Daoy (cell line): ENCODE data around the gene ADCY5. TPM values are rescaled to one million over a fixed set of nuclear protein-coding genes. Genes with fewer than 3 reads are reported as not detected.
A peak's percentile ranks its signal among the peaks of the same experiment; 100 is the strongest.

Experiments used
- DNase-seq: peaks from one replicate; pipeline ENCODE4 v3.0.0-alpha.2; 2015; ENCODE audit warnings: low read depth
- total RNA-seq: library from RNA; depleted of rRNA; stranded (reverse); fragments of >200 nt; shearing (Covaris generic); gene quantifications from 2 replicates; pipeline ENCODE4 v1.2.3, GENCODE V29; 2014

Gene ADCY5
- total RNA-seq, 1 experiment from 2014 or later, result 0.06 TPM

DNA sequence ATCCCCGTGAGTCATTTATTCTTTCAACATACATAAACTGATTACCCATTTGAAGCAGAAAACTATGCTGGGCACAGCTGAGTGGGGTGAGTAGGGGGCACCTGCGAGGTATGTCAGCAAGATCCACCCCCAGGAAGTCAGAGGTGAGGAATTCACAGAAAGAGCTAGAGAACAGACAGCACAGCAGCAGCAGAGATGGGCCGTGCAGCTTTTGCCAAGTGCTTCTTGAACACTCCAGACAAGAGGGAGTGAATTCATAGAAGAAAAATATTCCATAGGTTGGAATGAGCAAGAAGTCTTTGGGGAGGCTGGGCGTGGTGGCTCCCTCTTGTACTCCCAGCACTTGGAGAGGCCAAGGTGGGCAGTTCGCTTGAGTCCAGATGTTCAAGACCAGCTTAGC is 9.4 kb upstream of the ADCY5 start:
- DNase-seq, result no peak

DNA sequence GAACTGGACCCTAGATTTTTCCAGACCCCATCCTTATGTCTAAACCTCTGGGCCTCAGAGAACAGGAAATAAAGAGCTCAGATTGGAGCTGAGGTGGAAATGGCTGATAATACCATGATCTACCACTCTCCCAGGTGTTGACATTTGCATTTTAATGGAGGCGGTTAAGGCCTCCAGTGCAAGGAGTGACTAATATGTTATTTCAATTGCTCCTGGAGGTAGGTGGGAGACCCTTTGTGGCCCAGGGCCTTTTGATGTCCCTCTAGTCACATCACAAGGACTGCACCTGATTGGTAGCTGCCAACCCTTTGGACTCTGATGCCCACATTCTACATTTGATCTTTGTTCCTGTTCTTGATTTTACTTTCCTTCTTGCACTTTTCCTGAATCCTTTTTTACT is 9.0 kb upstream of the ADCY5 start:
- DNase-seq, result no peak

GRCh38 chr3:123453675-123454074 is 4.8 kb upstream of the ADCY5 start:
- no peak for DNase-seq

DNA sequence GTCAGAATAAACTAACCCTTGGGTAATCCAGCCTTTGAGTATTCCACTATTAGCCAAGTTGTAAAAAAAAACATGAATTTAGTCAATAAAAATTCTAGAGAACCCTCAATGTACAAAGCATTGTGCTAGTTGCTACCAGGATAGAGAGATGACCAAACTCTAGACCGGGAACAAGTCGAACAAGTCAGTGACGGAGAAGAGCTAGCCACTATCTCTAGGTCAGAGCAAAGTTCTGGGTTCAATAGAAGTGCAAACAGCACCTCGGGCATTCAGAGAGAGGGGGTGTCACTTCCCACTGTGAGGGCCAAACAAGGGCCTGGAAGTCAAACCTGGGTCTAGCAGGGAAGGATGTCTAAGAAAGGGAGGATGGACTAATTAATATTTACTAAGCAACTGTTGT is 2.3 kb upstream of the ADCY5 start:
- no peak for DNase-seq

DNA sequence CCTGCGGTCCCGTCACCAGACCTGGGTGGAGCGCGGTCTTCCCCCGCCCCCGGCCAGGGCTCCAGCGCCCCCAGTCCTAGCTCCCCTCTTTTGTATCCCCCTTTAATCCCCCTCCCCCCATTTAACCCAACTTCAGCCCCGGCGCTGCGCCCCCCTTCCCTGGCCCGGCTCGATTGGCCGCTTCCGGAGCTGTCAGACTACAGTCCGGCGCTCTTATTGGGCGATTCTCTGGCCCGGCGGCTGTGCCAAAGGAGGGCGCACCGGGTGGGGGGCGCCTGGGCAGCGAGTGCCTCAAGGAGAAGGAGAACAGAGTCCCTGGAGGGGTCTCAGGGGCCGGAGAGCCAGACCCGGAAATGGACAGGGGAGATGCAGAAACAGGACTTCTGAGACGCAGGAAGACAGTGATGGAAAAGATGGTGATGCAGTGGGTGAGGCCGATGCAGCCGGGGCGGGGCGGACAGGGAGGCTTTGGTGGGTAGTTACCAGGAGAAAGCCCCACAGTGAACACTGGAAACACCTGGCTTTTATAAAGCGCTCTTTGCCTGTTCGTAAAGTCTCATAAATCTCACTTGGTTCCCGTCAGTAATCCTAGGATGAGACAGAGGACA is 1.2 kb upstream of the ADCY5 start:
- DNase-seq, result no peak

GRCh38 chr3:123449102-123449996 is 459 bp upstream of the ADCY5 start:
- DNase-seq, result peak; percentile 40

- DNase-seq, result peak; percentile 30
These were observed 957 bp downstream of the ADCY5 start for GRCh38 chr3:123447749-123448517.

DNA sequence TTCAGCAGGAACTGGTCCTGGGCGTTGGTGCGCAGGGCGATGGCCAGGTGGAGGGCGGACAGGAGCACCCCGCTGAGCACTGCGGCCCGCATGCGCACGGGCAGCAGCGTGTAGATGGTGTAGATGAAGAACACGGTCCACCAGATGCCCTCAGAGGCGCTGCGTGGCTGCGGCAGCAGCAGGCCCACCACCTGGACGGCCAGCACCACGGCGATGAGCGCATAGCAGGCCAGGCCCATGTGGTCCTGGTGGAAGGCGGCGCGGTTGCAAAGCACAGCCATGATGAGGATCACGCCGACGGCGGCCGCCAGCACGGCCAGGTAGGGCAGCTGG is 1.5 kb downstream of the ADCY5 start:
- no peak for DNase-seq

DNA sequence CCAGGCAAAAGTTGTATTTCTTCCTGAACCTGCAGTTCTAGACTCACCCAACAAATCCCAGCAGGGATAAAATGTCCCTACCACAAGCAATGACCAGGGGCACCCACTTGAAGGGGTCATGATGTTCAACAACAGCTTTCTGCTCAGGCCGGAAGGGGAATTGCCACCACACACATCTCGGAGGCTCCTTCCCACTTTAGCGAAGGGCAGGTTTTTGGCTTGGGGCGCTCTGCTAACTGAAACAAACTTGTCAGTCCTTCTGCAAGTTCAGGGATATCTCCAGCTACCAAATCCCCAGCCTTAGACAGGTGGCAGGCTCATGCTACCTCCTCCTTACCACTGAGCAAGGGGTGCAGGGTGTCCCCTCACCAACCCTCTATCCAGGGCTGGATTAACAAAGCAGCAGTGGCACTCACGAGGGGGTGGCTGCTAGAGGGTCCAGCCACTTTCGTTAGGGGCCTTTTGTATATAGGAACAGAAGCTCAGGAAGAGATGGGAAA is 2.2 kb downstream of the ADCY5 start:
- no peak for DNase-seq

DNA sequence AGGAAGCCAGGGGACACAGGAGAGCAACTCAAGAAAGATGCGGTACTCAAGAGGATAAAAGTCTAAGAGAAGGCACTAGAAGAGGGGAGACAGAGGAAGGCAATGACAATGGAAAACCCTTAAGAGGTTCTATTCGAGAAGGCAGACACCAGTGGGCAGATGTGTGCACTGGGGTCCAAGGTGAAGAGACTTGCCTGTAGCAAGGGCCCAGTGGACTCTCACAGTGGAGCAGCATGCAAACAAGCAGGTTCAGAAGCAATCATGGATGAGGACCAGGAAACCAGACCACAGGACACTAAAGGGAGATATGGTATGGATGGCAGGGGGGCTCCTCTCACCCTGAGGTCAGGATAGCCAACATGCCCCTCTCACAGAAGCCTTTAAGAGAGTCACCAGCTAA is 2.7 kb downstream of the ADCY5 start:
- DNase-seq, result no peak

DNA sequence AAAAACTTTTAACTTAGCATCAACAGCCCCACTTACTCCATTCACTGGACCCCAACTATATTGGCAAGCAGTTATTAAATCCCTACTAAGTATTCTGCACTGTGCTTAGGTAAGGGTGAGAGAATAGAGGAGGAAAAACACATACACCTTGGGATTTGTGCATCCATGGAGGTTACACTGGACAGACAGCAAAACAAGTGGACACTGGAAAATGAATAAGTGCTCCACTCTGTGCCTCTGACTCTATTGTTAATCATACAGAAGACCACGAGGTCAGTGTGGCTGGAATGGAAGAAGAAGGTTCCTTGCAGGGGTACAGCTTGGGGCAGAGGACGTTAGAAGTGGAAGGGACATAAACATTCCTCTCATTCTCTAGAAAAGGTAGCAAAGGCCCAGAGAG is 3.2 kb downstream of the ADCY5 start:
- no peak for DNase-seq

GRCh38 chr3:123444744-123445143 is 4.1 kb downstream of the ADCY5 start:
- no peak for DNase-seq

GRCh38 chr3:123444023-123444422 is 4.9 kb downstream of the ADCY5 start:
- no peak for DNase-seq

DNA sequence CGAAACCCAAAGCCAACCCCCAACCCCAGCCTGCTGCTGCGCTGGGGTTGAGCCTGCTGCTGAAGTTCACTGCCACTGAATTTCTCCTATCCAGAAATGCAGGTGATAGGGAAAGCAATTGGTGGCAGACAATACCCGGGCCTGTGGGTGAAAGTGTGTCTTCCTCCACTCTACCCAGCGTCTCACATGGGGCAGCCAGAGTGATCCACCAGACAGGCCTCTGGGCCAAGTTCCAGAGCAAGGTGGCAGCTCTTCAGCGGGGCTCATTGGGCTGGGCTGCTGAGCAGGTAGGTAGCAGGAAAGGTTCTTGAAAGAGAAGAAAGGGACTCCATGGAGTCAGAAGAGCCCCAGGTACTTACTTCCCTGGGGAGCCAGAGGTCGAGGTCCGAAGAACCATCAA is 6.0 kb downstream of the ADCY5 start:
- DNase-seq, result no peak

DNA sequence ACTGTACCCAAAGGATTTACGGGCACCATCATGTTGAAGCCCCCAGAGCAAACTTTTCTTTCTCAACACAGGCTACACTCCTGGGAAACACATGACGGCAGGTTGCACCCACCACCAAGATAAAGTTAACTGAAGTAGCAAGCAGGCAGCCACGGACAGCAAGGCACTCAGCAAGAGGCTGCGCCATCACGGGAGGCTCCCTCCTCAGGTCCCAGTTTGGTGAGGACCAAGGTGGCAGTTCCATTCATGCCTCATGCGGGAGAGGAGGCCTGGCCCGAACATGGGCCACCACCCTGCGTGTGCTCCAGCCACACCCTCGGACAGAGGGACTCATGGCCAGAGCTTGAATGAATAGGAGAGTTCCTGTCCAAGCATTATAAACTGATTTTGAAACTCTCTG is 6.8 kb downstream of the ADCY5 start:
- no peak for DNase-seq

GRCh38 chr3:123439806-123440580 is 8.9 kb downstream of the ADCY5 start:
- no peak for DNase-seq

DNA sequence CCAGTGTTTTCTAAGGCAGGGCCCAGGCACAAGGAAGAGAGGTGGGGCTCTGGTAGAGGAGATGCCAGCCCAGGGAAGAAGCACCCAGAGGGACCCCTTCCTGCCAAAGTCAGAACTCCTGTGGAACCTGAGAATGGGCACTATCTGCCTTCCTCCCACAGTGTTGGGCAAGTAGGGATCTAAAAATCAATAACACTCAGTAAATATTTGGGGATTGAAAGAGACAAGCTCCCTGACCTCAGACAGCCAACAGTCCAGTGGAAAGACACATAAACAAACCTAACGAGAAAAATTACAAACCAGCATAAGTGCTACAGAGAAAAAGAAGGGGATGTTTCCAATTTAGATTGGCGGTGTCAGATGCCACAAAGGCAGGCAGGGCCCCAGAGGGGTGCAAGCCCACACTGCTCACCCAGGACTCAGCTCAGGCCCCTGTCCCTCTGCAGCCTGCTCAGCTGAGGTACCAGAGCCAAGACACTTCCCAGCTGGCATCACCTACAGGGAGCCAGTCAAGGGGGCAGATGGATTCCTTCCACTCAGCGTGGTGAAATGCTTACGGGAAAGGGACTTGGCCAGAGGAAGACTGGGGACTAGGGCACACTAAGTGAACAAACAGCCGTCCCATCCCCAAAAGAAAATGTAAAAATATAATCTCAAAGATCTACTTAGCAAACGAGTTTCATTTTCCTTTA is 15.9 kb downstream of the ADCY5 start:
- DNase-seq, result no peak

- DNase-seq, result peak; percentile 38
These were observed 17.1 kb downstream of the ADCY5 start for GRCh38 chr3:123431658-123432324.

GRCh38 chr3:123431007-123431657 is 17.8 kb downstream of the ADCY5 start:
- DNase-seq, result no peak

GRCh38 chr3:123430266-123430665 is 18.6 kb downstream of the ADCY5 start:
- DNase-seq, result no peak
